Stimulated activated effector memory CD8-positive, alpha-beta T cell treated with anti-CD3 and anti-CD28 coated beads, Interleukin-12 subunit alpha, Interleukin-12 subunit beta, amount 100 ng/mL, for 72 hours (primary cell): ENCODE measurements around the gene PLEKHG2.

Experiments
- ATAC-seq: fragments of 150-1000 bp; cut with Tn5 transposase; 2 replicates; pipeline ENCODE4 v1.10.0; 2021
- DNase-seq, 2 donors: peaks; one replicate each; pipeline ENCODE4 v3.0.0; 2021 to 2022; ENCODE audit warnings: low spot score in 2 of 2
- H3K27ac Mint-ChIP-seq: one replicate; pipeline ENCODE4 v1.8.0; 2022; ENCODE audit warnings: mild to moderate bottlenecking, mixed read lengths
- H3K36me3 Mint-ChIP-seq: one replicate; pipeline ENCODE4 v1.8.0; 2022; ENCODE audit warnings: mild to moderate bottlenecking, mixed read lengths
- H3K4me1 Mint-ChIP-seq: one replicate; pipeline ENCODE4 v1.8.0; 2022; ENCODE audit warnings: mixed read lengths
- H3K4me3 Mint-ChIP-seq: one replicate; pipeline ENCODE4 v1.8.0; 2022; ENCODE audit warnings: mild to moderate bottlenecking, mixed read lengths
- H3K9me3 Mint-ChIP-seq: one replicate; pipeline ENCODE4 v1.8.0; 2022; ENCODE audit warnings: mixed read lengths

Gene PLEKHG2

DNA sequence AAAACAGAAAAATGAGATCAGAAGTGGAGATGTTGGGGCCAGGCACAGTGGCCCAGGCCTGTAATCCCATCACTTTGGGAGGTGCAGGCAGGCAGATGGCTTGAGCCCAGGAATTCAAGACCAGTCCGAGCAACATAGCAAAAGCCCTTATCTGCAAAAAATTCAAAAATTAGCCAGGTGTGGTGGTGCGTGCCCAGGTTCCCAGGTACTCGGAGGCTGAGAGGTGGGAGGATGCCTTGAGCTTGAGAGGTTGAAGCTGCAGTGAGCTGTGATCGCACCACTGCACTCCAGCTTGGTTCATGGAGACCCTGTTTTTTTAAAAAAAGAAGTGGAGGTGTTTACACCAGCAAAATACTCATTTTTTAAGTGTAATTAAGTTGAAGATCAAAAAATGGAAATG lies 12.4 kb upstream of the PLEKHG2 start:
- Mint-ChIP-seq H3K4me1 (peaks cover 66% of the 10 kb centered on the region), H3K27ac (peak overlapping the region; percentile 67), H3K9me3 (no peaks in the 10 kb centered on the region), H3K4me3 (peak overlapping the region; percentile 17), H3K36me3 (peaks cover 67% of the 10 kb centered on the region)
- DNase-seq (no peak), ATAC-seq (no peak)

DNA sequence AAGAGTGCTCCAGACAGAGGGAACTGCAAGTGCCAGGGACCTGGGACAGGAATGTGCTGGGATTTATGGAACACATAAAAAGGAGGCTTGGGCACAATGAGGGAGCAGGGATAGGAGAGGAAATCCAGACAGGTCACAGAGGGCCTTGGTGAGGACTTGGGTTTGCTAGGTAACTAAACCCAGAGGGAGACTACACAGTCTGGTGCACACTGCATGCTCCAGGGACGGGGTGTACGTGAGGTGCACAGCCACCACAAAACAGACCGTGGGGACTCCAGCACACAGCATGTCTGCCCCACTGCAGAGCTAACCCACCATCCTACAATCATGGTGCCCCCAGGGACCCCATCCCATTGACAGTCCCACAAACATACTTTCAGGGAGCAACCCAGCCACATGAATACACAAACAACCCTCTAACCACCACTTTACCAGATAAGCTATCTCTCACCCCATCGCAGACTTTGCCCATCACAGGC lies 11.4 kb upstream of the PLEKHG2 start:
- Mint-ChIP-seq H3K4me1 (peaks cover 65% of the 10 kb centered on the region), H3K27ac (peak overlapping the region; percentile 98), H3K4me3 (peak overlapping the region; percentile 97), H3K36me3 (peaks cover 61% of the 10 kb centered on the region), H3K9me3 (no peaks in the 10 kb centered on the region)
- ATAC-seq, result peak; percentile 6
- DNase-seq, result no peak

DNA sequence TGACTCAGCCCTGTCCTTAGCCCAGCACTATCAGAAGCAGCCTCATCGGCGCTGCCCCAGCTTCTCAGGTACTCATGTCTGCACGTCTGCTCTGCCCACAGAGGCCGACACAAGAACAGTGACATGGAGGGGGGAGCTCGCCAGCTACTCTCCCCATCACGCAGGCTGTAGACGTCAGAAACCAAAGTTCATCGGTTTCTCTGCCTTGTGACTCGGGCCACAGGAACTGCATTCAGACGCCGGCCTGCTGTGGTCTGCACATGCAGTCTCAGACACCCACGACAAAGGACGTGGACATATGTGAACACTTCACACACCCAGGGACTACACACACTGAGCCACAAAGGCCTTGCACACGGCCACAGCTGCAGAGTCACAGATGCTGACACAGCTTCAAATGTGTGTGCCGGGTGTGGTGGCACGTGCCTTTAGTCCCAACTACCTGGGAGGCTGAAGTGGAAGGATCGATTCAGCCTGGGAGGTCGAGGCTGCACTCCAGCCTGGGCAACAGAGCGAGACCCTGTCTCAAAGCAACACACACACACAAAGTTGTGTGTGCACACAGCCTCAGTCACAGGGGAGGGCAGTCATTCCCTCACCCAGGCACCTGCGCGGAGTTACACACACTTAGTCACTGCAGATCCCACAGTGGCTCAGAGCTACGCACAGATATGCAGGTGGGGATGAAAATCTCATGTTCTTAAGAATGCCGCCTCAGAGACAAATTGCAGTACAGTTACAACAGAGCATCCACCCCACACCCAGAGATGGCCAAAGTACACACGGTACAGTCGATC lies 10.7 kb upstream of the PLEKHG2 start:
- peak; percentile 64 to 84 for DNase-seq
- no peaks in the 10 kb centered on the region for H3K9me3 Mint-ChIP-seq
- ATAC-seq, result peak; percentile 80
- peaks cover 61% of the 10 kb centered on the region for H3K36me3 Mint-ChIP-seq
- peak overlapping the region; percentile 98 for H3K27ac Mint-ChIP-seq
- peaks cover 70% of the 10 kb centered on the region for H3K4me1 Mint-ChIP-seq
- peak overlapping the region; percentile 97 for H3K4me3 Mint-ChIP-seq

DNA sequence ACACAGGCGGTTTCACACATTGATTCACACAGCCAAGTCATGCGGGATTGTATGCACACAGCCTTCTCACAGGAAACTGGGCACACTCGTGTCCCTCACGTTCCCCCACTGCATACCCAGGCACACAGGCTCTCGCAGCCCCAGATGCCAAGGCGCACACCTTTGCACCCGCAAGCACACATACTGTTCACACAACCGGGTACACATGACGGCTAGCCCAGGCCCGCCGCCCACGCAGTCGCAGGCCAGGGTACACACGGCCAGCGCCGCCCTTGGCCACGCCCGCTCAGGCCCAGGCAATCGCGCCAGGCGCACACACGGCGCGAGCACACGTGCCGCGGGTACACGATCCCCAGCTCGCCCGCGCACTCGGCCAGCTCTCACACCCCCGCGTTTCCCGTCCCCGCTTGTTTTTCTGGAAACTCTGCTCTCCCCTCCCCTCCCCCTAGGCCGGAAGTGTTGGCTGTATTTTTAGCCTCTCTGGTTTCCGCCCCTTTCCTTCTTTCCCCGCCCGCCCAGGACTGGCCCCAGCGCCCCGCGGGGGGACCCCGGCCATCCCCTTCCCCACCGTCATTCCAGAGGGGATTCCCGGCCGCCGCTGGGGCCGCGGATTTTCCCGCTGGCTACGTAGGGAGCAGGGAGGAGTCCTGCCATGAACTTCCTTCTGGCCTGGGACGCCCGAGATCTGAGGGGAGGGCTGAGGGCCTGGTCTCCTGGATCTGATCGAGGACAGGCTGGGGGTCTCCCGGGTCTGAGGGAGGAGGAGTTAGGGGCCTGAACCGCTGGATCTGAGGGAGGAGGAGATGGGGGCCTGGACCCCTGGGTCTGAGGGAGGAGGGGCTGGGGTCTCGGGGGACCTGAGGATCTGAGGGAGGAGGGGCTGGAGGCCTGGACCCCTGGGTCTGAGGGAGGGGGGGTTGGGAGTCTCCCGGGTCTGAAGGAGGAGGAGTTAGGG lies 9.8 kb upstream of the PLEKHG2 start:
- peaks cover 63% of the 10 kb centered on the region for H3K36me3 Mint-ChIP-seq
- peaks cover 66% of the 10 kb centered on the region for H3K4me1 Mint-ChIP-seq
- H3K27ac Mint-ChIP-seq, result peak overlapping the region; percentile 98
- H3K4me3 Mint-ChIP-seq, result peak overlapping the region; percentile 97
- peak; percentile 17 for ATAC-seq
- H3K9me3 Mint-ChIP-seq, result no peaks in the 10 kb centered on the region
- DNase-seq, result peak; percentile 69 to 91

DNA sequence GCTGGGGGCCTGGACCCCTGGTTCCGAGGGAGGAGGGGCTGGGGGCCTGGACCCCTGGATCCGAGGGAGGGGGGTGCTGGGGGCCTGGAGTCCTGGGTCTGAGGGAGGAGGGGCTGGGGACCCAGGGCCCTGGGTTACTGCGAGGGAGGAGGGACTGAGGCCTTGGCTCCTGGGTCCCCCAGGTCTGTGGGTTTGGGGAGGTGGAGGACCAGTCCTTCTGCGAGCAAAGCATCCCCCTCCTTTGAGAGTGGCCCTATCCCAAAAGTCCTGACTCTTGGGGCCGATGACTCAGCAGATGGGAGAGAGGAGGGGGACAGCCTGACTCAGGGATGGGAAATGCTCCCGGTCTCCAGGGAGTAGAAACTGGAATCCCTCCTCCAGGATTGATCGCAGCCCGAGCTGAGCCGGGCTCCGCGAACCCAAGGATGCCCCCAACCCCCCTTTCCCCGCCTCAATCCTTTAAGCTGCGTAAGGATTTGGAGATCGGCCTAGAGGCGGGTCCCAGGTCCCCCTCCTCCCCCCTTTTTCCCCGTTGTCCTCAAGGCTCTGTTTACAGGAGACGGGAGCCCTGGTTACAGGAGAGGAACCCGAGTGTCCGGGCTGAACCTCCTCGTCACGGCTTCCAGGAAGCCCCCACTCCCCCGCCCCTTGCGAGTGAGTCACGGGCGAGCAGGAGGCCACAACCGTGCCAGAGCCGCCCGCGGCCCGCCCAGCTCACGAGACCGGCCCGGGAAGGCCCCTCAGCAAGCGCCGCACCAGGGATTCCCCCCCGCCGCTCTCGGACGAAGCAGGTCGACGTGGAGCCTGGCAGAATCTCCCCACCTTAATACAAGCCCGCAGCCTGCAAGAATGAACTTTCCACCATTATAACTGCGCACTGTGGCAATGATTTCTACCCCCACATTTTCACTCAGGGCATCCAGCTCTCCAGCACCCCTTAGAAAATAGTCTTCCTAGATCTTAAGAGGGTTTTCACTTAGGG lies 8.8 kb upstream of the PLEKHG2 start:
- Mint-ChIP-seq H3K36me3 (peaks cover 72% of the 10 kb centered on the region), H3K27ac (peak overlapping the region; percentile 98), H3K4me3 (peak overlapping the region; percentile 97), H3K9me3 (no peaks in the 10 kb centered on the region), H3K4me1 (peaks cover 64% of the 10 kb centered on the region)
- peak; percentile 80 to 96 for DNase-seq
- ATAC-seq, result peak; percentile 41

DNA sequence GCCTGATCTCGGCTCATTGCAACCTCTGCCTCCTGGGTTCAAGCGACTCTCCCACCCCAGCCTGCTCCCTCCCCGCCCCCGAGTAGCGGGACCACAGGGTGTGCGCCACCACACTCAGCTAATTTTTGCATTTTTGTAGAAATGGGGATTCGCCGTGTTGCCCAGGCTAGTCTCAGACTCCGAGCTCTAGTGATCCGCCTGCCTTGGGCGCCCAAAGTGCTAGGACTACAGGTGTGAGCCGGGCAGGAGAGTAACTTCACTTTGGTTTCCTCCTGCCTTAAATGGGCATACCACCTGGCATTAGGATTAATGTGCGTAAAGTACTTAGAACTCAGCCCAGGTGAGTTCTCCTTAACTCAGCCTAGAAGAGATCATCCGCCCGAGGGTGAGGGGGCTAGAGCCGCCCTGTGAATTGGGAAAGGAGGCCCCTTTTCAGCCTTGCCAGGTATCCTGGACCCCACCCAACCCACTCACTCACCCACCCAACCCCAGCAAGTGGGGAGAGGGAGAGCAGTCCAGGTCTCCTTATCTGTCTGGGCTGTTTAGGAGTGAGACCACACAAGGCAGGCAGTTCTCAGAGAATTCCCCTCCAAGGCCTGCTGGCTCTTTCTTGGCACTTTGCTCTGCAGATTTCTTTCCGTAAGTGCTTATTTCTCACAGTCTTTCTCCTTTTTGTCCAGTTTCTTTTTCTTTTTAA lies 7.1 kb upstream of the PLEKHG2 start:
- DNase-seq (no peak), ATAC-seq (no peak)
- Mint-ChIP-seq H3K4me1 (peaks cover 56% of the 10 kb centered on the region), H3K36me3 (peaks cover 80% of the 10 kb centered on the region), H3K27ac (no peak overlapping the region), H3K9me3 (no peaks in the 10 kb centered on the region), H3K4me3 (peak overlapping the region; percentile 97)

DNA sequence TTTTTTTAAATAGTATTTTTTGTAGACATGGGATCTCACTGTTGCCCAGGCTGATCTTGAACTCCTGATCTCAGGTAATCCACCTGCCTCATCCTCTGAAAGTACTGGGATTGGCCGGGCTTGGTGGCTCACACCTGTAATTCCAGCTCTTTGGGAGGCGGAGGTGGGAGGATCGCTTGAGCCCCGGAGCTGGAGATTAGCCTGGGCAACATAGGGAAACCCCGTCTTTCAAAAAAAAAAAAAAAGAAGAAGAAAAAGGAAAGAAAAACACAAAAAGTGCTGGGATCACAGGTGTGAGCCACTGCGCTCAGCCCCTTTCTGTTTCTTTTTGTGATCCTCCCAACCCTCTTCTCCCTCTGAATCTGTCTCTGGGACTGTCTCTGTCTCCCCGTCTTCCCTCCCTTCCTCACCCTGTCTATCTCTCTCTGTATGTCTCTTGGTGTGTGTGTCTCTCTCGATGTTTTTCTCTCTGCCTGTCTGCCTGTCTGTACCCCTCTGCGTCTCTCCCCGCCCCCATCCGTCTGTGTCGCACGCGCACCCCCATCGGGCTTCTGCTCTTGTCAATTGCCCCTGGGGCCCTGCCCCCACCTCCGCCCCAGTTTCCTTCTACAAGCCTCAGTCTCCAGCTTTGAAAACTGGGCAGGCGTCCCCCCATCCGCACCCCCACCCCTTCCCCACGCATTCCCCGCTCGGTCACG lies 6.4 kb upstream of the PLEKHG2 start:
- peak overlapping the region; percentile 100 for H3K27ac Mint-ChIP-seq
- DNase-seq, result peak in 1 of 2 donors; percentile 92
- H3K9me3 Mint-ChIP-seq, result no peaks in the 10 kb centered on the region
- peaks cover 86% of the 10 kb centered on the region for H3K36me3 Mint-ChIP-seq
- H3K4me1 Mint-ChIP-seq, result peaks cover 58% of the 10 kb centered on the region
- ATAC-seq, result peak; percentile 0
- peak overlapping the region; percentile 97 for H3K4me3 Mint-ChIP-seq

DNA sequence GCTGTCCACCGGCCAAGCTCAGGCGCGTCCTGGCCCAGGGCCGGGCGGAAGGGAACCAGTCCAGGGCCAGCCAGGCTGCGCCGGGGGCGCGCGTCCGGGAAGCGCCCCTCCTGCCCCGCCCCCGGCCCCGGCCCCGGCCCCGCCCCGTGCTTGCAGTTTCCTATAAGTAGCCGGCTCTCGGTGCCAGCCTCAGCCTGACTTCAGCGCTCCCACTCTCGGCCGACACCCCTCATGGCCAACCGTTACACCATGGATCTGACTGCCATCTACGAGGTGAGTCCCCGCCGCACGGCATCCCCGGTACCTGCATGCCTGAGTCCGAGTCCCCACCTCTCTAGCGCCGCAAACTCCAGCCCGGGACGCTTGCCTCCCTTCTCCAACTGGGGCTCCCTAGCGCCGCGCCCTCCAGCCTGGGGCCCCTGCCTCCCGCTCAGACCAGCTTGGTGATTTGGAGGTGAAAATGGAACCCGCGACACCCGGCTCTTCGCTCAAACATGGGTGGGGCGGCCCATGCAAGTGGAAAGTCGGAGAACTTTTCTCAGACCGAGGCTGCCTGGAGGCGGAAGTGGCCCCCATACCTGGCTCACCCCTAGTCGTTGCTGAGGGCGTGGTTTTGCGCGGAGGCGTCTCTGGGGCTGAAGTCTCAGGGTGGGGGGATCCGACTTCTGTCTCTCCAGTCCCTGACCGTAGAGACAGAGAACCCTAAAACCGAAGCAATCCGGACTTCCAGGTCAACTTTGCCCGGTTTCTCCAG lies 5.6 kb upstream of the PLEKHG2 start, which contains the start of gene ZFP36:
ZFP36 (plus strand) TSS at position 192 of the 754 bp plus-strand sequence; CDS start at position 250, 58 bp downstream.
- Mint-ChIP-seq H3K4me1 (peaks cover 58% of the 10 kb centered on the region), H3K9me3 (no peaks in the 10 kb centered on the region), H3K36me3 (peaks cover 86% of the 10 kb centered on the region), H3K4me3 (peak within 1 kb of the TSS; percentile 97), H3K27ac (peak within 1 kb of the TSS; percentile 100)
- DNase-seq, result peak; percentile 83 to 95
- ATAC-seq, result peak; percentile 47

DNA sequence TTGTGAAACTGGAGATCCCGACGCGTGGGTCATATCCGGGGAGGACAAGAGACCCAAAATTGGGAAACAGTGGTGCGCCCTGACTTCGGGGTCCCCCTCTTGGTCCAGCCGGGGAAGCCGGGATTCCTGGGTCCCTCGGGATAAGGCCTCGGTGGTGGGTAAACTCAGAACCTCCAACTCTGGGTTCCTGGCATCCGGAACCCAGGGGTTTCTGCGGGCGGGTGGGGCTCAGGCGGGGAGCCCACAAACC lies 5.1 kb upstream of the PLEKHG2 start:
- DNase-seq (no peak), ATAC-seq (no peak)
- H3K9me3 Mint-ChIP-seq, result no peaks in the 10 kb centered on the region
- peak overlapping the region; percentile 97 for H3K4me3 Mint-ChIP-seq
- peaks cover 86% of the 10 kb centered on the region for H3K36me3 Mint-ChIP-seq
- H3K4me1 Mint-ChIP-seq, result peaks cover 58% of the 10 kb centered on the region
- H3K27ac Mint-ChIP-seq, result peak overlapping the region; percentile 100

DNA sequence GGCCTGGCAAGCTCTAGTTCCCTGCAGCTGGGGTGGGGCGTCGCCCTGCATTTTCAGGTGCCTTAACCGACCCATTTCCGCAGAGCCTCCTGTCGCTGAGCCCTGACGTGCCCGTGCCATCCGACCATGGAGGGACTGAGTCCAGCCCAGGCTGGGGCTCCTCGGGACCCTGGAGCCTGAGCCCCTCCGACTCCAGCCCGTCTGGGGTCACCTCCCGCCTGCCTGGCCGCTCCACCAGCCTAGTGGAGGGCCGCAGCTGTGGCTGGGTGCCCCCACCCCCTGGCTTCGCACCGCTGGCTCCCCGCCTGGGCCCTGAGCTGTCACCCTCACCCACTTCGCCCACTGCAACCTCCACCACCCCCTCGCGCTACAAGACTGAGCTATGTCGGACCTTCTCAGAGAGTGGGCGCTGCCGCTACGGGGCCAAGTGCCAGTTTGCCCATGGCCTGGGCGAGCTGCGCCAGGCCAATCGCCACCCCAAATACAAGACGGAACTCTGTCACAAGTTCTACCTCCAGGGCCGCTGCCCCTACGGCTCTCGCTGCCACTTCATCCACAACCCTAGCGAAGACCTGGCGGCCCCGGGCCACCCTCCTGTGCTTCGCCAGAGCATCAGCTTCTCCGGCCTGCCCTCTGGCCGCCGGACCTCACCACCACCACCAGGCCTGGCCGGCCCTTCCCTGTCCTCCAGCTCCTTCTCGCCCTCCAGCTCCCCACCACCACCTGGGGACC lies 4.6 kb upstream of the PLEKHG2 start:
- Mint-ChIP-seq H3K4me1 (peaks cover 54% of the 10 kb centered on the region), H3K36me3 (peaks cover 82% of the 10 kb centered on the region), H3K9me3 (no peaks in the 10 kb centered on the region), H3K27ac (peak overlapping the region; percentile 100), H3K4me3 (peak overlapping the region; percentile 97)
- peak; percentile 41 to 84 for DNase-seq
- ATAC-seq, result peak; percentile 1

DNA sequence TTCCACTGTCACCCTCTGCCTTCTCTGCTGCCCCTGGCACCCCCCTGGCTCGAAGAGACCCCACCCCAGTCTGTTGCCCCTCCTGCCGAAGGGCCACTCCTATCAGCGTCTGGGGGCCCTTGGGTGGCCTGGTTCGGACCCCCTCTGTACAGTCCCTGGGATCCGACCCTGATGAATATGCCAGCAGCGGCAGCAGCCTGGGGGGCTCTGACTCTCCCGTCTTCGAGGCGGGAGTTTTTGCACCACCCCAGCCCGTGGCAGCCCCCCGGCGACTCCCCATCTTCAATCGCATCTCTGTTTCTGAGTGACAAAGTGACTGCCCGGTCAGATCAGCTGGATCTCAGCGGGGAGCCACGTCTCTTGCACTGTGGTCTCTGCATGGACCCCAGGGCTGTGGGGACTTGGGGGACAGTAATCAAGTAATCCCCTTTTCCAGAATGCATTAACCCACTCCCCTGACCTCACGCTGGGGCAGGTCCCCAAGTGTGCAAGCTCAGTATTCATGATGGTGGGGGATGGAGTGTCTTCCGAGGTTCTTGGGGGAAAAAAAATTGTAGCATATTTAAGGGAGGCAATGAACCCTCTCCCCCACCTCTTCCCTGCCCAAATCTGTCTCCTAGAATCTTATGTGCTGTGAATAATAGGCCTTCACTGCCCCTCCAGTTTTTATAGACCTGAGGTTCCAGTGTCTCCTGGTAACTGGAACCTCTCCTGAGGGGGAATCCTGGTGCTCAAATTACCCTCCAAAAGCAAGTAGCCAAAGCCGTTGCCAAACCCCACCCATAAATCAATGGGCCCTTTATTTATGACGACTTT lies 3.9 kb upstream of the PLEKHG2 start:
- Mint-ChIP-seq H3K36me3 (peaks cover 76% of the 10 kb centered on the region), H3K4me1 (peaks cover 53% of the 10 kb centered on the region), H3K4me3 (peak overlapping the region; percentile 97), H3K9me3 (no peaks in the 10 kb centered on the region), H3K27ac (peak overlapping the region; percentile 100)
- ATAC-seq (no peak), DNase-seq (peak; percentile 36 to 72)
